H1 (cell line): ENCODE measurements around the gene DLEC1. TPM values are rescaled to one million over a fixed set of nuclear protein-coding genes. Genes with fewer than 3 reads are reported as not detected.

Experiments
- FOSL1 ChIP-seq: IDR thresholded peaks from 2 replicates; pipeline ENCODE4 v1.6.1; 2011; ENCODE audit warnings: mild to moderate bottlenecking, low read depth, low read length, moderate library complexity; ENCODE audit not compliant: insufficient read depth
- NRF1 ChIP-seq: IDR thresholded peaks from 2 replicates; pipeline ENCODE4 v1.6.1; 2011; ENCODE audit warnings: mild to moderate bottlenecking, low read depth, low read length, improper control_type of control experiment
- SP1 ChIP-seq: IDR thresholded peaks from 2 replicates; pipeline ENCODE4 v1.6.1; 2011; ENCODE audit warnings: low read depth, low read length
- polyA plus RNA-seq, 7 experiments: library from polyadenylated mRNA; depleted of rRNA in 3 of 7; stranded (reverse) in 5 of 7; unstranded in 2 of 7; fragments of >200 nt in 5 of 7; fragments of 200-250 nt in 2 of 7; gene quantifications; 1 replicate in 5 of 7; 2 replicates in 1 of 7; 4 replicates in 1 of 7; pipeline versions ENCODE4 v1.2.1 to v1.2.3, GENCODE V29; 2011 to 2013; ENCODE audit warnings: missing spikeins in 2 of 7, mixed read lengths in 2 of 7
- total RNA-seq: library from RNA; stranded (reverse); fragmentation: NEBNext Ultra II Directional; extraction: Animal tissue kit (Norgen Biotek cat#: 25700); gene quantifications from 2 replicates; pipeline ENCODE4 v1.2.1, GENCODE V29; 2021

The DLEC1 gene
- total and polyA plus RNA-seq, 2 of the 8 experiments (the other 6 are each of a cell fraction or from before 2014, with no cell fraction given) = 0.26 to 0.76 TPM

GRCh38 chr3:38054499-38055001 is 15.5 kb downstream of the DLEC1 start (continued):
- TF ChIP-seq NRF1 = no peak
- TF ChIP-seq SP1 = no peak
- no peak for TF ChIP-seq FOSL1
- TF ChIP-seq, all 59 proteins: peak for 0
